IPS-20b (cell line): ENCODE measurements around the gene GPC3.

Source experiments
- H3K27ac ChIP-seq: one replicate; pipeline ENCODE4 v1.5.1; 2013; ENCODE audit warnings: low read length
- H3K27me3 ChIP-seq: 2 replicates; pipeline ENCODE4 v1.6.1; 2013; ENCODE audit warnings: mild to moderate bottlenecking, low read length, inconsistent platforms; ENCODE audit not compliant: insufficient read depth
- H3K36me3 ChIP-seq: 2 replicates; pipeline ENCODE4 v1.6.1; 2013; ENCODE audit warnings: low read depth, mild to moderate bottlenecking, inconsistent platforms, low read length, moderate library complexity; ENCODE audit not compliant: insufficient read depth
- H3K4me1 ChIP-seq: 2 replicates; pipeline ENCODE4 v1.6.1; 2013; ENCODE audit warnings: mild to moderate bottlenecking, control low read depth, inconsistent platforms, low read length, moderate library complexity; ENCODE audit not compliant: insufficient read depth
- H3K4me3 ChIP-seq: 2 replicates; pipeline ENCODE4 v1.5.1; 2013; ENCODE audit warnings: mild to moderate bottlenecking, low read length, inconsistent platforms
- H3K9ac ChIP-seq: 2 replicates; pipeline ENCODE4 v1.6.1; 2013; ENCODE audit warnings: low read depth, mild to moderate bottlenecking, inconsistent platforms, low read length, moderate library complexity
- H3K9me3 ChIP-seq: 2 replicates; pipeline ENCODE4 v1.6.1; 2013; ENCODE audit warnings: mild to moderate bottlenecking, low read depth, low read length, inconsistent platforms; ENCODE audit not compliant: insufficient read depth

Gene GPC3

DNA sequence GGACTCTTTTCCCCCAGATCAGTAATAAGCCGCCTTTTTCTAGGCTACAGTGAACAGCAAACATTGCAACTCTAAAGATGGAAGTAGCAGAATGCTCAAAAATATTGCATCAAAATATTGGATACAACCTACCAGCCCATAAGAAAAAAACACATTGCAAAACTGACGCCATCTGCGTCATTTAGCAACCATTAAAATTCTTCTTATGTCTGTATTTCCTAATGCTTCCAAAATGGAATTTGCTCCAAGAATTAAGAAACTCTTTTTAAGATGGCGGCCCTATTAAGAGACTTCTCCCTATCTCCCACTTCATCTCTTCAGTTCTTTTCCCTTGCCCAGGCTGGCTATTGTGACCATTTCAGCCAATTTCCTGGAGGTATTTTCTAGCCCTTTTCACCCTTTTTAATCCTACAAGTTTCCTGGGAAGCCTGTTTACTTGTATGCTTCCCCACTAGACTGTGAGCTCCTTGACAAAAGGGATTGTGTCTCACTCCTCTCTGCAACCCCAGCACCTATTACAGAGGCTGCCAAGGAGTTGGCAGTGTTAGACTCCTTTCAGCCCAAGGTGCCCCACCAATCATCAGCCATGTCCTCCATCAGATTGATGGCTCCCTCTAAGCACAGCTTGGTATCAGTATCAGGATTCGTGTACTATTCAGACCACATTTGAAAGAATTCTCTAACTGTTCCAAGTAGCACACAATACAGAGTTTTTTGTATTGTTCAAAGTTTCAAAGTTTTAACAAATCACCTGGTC lies 4.4 kb downstream of the GPC3 start:
- Histone ChIP-seq H3K9ac (no peak overlapping the region), H3K9me3 (no peaks in the 10 kb centered on the region), H3K4me3 (no peak overlapping the region), H3K36me3 (no peaks in the 10 kb centered on the region), H3K4me1 (peaks cover 31% of the 10 kb centered on the region; the same call in 1 of the 2 replicates), H3K27me3 (peaks cover 15% of the 10 kb centered on the region), H3K27ac (no peak overlapping the region)

DNA sequence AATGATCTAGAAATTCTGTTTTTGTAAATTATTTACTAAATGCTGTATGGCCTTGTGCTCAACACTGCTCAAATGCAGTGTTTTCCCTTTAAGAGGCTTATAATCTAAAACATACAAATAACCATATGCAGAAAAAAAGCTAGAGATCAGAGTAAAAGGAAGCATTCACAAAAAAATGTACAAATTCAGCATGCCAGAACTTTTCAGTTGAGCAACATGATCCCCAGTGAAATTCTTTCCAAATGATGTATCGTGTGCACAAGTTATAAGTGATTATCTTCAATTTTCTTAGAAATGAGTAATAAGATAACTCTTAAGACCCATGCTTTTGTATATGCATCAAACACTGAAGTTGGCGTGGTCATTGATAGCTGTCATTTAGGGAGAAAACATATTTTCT lies 5.0 kb downstream of the GPC3 start:
- peaks cover 15% of the 10 kb centered on the region for H3K27me3 ChIP-seq
- no peak overlapping the region for H3K27ac ChIP-seq
- no peak overlapping the region for H3K4me3 ChIP-seq
- peaks cover 31% of the 10 kb centered on the region; the same call in 1 of the 2 replicates for H3K4me1 ChIP-seq
- no peaks in the 10 kb centered on the region for H3K36me3 ChIP-seq
- H3K9me3 ChIP-seq, result no peaks in the 10 kb centered on the region
- no peak overlapping the region for H3K9ac ChIP-seq

DNA sequence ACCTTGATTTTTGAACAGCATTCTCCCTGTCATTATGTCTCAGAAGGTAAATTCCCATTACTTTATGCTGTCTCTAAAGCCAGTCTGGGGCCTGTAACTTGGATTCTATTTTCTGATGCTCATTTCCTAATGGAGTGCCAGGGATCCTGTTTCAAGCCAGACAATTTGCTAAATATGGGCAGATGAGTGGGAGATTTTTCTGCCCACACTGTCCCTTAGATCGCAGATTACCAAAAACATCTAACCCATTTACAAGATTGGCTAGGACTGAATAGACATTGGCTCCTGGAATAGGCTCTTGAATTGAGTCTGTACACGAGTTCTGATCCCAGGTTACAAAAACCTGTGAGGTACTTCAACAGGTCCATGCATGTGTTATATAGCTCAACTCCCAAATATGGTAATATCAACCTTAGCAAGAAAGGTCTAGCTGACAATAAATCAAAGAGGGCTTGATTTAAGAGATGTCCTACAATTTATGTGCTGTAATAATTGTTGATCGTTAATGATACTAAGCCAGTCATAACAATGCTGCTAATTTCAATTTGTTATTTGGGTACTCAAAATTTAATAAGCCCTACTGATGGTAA lies 5.7 kb downstream of the GPC3 start:
- Histone ChIP-seq H3K27me3 (peaks cover 10% of the 10 kb centered on the region), H3K9me3 (no peaks in the 10 kb centered on the region), H3K9ac (no peak overlapping the region), H3K4me1 (peaks cover 31% of the 10 kb centered on the region; the same call in 1 of the 2 replicates), H3K36me3 (no peaks in the 10 kb centered on the region), H3K4me3 (no peak overlapping the region), H3K27ac (no peak overlapping the region)

DNA sequence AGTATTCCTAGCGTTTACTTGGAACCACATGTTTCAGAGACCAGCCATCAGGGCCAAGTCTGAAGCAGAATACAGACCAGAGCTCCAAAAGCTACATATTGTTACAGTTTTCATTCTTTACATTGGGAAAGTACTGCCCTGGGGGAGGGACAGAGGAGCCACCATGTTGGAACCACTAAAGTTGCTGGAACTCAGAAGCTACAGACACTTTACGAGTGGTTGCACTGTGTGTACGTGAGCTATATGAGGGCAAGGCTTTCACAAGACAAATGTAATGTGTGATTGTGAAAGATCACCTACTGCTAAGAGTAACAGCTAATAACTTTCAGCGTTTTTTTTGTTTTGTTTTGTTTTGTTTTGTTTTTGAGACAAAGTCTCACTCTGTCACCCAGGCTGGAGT lies 11.7 kb downstream of the GPC3 start:
- Histone ChIP-seq H3K4me1 (peaks cover 18% of the 10 kb centered on the region), H3K36me3 (no peaks in the 10 kb centered on the region)

DNA sequence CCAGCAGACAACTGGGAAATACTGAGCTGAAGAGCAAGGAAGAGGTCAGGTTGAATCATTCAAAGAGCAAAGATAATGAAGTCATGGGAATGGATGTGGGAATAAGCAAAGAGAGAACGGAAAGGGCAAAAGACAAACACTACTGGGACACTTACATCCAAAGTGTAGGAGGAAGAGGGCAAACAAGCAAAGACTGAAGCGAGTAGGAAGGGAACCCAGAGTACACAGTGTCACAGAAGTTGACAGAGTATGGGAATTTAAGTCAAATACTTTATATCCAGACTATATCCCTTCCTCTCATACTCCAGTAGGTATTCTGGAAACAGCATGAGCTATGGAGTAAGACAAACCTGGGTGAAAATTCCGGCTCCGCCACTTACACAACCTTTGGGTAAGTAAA lies 12.5 kb downstream of the GPC3 start:
- Histone ChIP-seq H3K4me1 (peaks cover 25% of the 10 kb centered on the region), H3K4me3 (no peak overlapping the region)

More for the DNA sequence above, 11.7 kb downstream of the GPC3 start:
- Histone ChIP-seq H3K27ac (no peak overlapping the region), H3K27me3 (no peaks in the 10 kb centered on the region), H3K4me3 (no peak overlapping the region), H3K9me3 (no peaks in the 10 kb centered on the region), H3K9ac (no peak overlapping the region)

DNA sequence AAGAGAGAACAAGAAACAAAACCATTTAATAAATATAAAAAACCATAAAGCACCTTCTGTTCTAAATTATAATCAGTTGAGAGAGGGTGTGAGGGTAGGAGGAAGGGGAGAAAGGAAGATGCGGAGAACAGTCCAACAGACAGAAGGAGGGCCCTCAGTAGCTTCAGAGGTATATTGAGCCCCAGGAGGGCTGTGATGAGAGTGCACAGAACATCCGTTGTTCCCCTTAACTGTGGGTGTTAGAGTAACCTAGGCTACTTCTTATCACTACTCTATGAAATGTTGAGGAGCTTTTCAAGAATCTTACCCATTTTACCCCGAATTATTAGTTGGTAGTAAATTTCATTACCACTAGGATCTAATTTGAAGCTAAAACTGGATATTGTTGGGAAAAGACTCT lies 13.8 kb downstream of the GPC3 start:
- no peak overlapping the region for H3K27ac ChIP-seq

More for the DNA sequence above, 12.5 kb downstream of the GPC3 start:
- Histone ChIP-seq H3K27me3 (no peaks in the 10 kb centered on the region), H3K9me3 (no peaks in the 10 kb centered on the region), H3K9ac (no peak overlapping the region), H3K27ac (no peak overlapping the region), H3K36me3 (no peaks in the 10 kb centered on the region)

DNA sequence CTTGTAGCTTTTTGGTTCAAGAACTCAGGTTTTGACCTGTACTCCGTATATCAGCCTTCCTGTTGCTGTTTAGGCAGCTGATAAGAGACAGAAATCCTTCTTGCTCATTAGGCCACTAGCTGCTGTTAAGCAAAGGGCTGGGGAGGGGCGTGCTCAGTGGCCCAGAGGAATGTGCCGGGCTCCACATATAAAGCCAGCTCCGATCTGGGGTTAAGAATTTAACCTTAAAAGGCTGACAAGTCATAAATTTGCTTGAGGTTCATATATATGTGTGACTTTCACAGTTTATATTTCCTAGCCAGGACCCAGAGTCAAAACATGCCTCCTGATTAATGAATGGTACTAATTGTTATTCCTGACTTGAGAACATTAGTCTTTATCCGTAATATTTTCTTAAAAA lies 15.3 kb downstream of the GPC3 start:
- no peaks in the 10 kb centered on the region for H3K9me3 ChIP-seq

More for the DNA sequence above, 13.8 kb downstream of the GPC3 start:
- peaks cover 28% of the 10 kb centered on the region for H3K4me1 ChIP-seq
- no peak overlapping the region for H3K9ac ChIP-seq
- H3K4me3 ChIP-seq, result no peak overlapping the region
- H3K9me3 ChIP-seq, result no peaks in the 10 kb centered on the region
- no peaks in the 10 kb centered on the region for H3K27me3 ChIP-seq
- no peaks in the 10 kb centered on the region for H3K36me3 ChIP-seq

DNA sequence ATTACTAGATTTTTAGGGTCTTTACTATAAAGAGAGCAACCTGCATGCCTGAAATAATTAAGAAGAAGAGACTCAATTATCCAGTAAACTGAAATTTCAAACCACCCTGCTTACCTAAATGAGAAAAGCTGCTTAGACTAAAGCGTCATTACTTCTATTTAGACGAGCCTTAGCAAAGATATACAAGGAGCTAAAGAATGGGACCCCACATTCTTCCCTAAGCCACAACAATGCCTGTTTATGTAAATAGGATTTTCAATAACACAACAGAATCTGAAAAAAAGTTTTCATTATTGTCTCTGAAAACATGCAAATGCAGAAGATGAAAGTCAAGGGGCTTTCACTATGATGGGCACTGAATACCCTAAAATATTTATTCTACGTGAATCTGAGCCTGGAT lies 16.2 kb downstream of the GPC3 start:
- Histone ChIP-seq H3K4me3 (peak overlapping the region; percentile 38; the same call in 1 of the 2 replicates), H3K27me3 (no peaks in the 10 kb centered on the region), H3K9ac (peak overlapping the region; percentile 39; the same call in 1 of the 2 replicates), H3K9me3 (no peaks in the 10 kb centered on the region), H3K36me3 (no peaks in the 10 kb centered on the region), H3K27ac (no peak overlapping the region), H3K4me1 (peaks cover 37% of the 10 kb centered on the region)

More for the DNA sequence above, 15.3 kb downstream of the GPC3 start:
- H3K4me3 ChIP-seq, result peak overlapping the region; percentile 32; the same call in 1 of the 2 replicates
- H3K36me3 ChIP-seq, result no peaks in the 10 kb centered on the region
- H3K9ac ChIP-seq, result no peak overlapping the region; the same call in 1 of the 2 replicates
- H3K27me3 ChIP-seq, result no peaks in the 10 kb centered on the region
- H3K27ac ChIP-seq, result peak overlapping the region; percentile 26
- peaks cover 35% of the 10 kb centered on the region for H3K4me1 ChIP-seq

DNA sequence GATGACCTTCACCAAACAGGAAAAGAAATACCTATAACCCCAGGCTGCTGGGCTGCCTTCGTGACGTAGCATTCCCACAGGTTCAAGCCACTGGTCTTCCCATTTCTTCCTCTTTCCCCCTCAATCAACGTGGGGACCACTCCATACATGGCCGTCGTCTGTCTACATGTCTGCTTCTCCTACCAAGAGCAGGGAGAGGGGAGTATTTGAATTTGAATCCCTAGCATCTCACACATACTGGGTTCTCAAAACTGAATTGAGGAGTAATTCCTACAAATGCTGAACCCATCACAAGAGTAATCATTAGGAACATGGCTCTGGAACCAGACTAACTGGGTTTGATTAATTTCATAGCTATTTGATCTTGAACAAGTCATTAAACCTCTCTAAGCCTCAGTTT lies 17.3 kb downstream of the GPC3 start:
- Histone ChIP-seq H3K36me3 (no peaks in the 10 kb centered on the region), H3K9me3 (no peaks in the 10 kb centered on the region), H3K4me3 (no peak overlapping the region), H3K4me1 (peaks cover 37% of the 10 kb centered on the region), H3K27me3 (no peaks in the 10 kb centered on the region), H3K27ac (no peak overlapping the region), H3K9ac (no peak overlapping the region; the same call in 1 of the 2 replicates)

DNA sequence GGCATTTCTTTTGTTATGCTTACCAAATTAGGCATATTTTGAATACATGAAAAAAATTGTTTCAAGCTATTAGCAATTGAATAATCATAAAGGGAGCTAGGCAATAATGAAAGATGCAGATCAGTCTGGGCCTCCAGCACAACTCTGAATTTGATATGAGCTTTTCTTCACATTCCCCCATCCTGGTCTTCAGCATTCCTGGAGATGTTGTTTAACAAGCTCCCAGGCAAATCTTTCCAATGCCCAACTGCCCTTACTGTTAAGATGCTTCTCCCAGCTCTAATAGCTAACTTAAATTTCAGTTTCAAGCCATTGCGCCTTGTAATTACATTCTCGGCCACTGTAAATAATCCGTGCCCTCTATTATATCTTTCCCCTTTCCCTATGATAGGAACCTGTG lies 19.2 kb downstream of the GPC3 start:
- no peak overlapping the region for H3K27ac ChIP-seq
- H3K4me1 ChIP-seq, result peaks cover 37% of the 10 kb centered on the region

DNA sequence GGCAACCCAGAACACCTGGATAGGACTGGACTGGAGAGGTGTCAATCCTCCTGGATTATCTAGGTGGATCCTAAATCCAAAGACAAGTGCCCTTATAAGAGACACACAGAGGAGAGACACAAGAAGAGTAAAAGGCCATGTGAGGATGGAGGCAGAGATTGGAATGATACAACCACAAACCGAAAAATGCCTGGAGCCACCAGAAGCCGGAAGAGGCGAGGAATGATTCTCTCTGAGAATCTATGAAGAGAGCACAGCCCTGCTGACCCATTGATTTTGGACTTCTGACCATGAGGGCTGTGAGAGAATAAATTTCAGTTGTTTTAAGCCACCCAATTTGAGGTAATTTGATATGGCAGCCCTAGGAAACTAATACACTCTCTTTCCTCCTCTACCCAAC lies 20.1 kb downstream of the GPC3 start:
- Histone ChIP-seq H3K9me3 (no peaks in the 10 kb centered on the region), H3K27me3 (no peaks in the 10 kb centered on the region)

More for the DNA sequence above, 19.2 kb downstream of the GPC3 start:
- no peak overlapping the region for H3K4me3 ChIP-seq
- no peaks in the 10 kb centered on the region for H3K27me3 ChIP-seq
- no peaks in the 10 kb centered on the region for H3K9me3 ChIP-seq
- H3K9ac ChIP-seq, result no peak overlapping the region
- H3K36me3 ChIP-seq, result no peaks in the 10 kb centered on the region

DNA sequence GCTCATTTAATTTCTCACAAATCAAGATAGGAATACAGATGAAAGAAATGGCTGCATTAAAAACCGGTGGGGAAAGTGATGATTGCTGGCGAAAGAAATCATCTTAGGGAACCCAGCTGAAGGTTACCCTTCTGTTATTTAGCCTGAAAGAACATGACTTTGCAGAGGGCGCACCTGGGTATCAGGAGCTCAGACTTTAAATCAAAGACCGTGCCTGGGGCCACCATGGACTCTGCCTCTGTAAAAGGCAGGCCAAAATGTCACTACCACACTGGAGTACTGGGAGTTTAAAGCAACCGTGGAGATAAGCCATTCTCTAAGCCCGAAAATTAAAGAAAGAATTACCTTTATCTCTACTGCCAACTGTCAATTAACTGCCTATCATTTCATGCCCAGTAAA lies 24.3 kb downstream of the GPC3 start:
- no peak overlapping the region for H3K9ac ChIP-seq

More for the DNA sequence above, 20.1 kb downstream of the GPC3 start:
- Histone ChIP-seq H3K4me1 (peaks cover 30% of the 10 kb centered on the region), H3K36me3 (no peaks in the 10 kb centered on the region), H3K9ac (no peak overlapping the region), H3K4me3 (no peak overlapping the region), H3K27ac (no peak overlapping the region)

More for the DNA sequence above, 24.3 kb downstream of the GPC3 start:
- H3K4me3 ChIP-seq, result no peak overlapping the region
- H3K9me3 ChIP-seq, result no peaks in the 10 kb centered on the region
- no peaks in the 10 kb centered on the region for H3K27me3 ChIP-seq
- H3K36me3 ChIP-seq, result no peaks in the 10 kb centered on the region
- no peak overlapping the region for H3K27ac ChIP-seq
- H3K4me1 ChIP-seq, result peaks cover 9% of the 10 kb centered on the region; the same call in 1 of the 2 replicates
